AG09319 (cell line): ENCODE results near the gene ZNF580.

ENCODE experiments used
- DNase-seq: peaks from one replicate; pipeline ENCODE4 v3.0.0-alpha.2; 2010; ENCODE audit warnings: low read depth; ENCODE audit errors: extremely low read depth
- TF ChIP-seq, protein P1 (sequence below): IDR thresholded peaks from 2 replicates; pipeline ENCODE4 v1.5.1; 2011; ENCODE audit warnings: low read depth, mild to moderate bottlenecking, inconsistent platforms, low read length, moderate library complexity

Gene ZNF580

DNA sequence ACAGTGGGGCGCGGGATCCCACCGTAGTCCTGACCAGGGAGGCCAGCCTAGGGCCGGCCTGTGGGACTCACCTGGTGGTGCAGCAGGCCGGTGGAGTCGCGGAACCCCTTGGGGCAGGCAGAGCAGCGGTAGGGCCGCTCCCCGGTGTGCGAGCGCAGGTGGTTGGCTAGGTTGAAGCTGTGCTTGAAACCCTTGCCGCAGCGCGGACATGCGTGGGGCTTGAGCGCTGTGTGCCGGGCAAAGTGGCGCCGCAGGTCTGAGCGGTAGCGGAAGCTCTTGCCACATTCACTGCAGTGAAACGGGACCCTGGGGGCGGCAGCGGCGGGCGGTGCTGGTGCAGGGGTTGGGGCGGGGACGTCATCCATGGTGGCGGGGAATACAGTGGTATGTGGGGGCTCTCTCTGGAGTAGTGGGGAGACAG, 43.3 kb upstream of the ZNF580 start:
- TF ChIP-seq, protein P1, sequence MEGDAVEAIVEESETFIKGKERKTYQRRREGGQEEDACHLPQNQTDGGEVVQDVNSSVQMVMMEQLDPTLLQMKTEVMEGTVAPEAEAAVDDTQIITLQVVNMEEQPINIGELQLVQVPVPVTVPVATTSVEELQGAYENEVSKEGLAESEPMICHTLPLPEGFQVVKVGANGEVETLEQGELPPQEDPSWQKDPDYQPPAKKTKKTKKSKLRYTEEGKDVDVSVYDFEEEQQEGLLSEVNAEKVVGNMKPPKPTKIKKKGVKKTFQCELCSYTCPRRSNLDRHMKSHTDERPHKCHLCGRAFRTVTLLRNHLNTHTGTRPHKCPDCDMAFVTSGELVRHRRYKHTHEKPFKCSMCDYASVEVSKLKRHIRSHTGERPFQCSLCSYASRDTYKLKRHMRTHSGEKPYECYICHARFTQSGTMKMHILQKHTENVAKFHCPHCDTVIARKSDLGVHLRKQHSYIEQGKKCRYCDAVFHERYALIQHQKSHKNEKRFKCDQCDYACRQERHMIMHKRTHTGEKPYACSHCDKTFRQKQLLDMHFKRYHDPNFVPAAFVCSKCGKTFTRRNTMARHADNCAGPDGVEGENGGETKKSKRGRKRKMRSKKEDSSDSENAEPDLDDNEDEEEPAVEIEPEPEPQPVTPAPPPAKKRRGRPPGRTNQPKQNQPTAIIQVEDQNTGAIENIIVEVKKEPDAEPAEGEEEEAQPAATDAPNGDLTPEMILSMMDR, result no peak
- DNase-seq, result no peak

DNA sequence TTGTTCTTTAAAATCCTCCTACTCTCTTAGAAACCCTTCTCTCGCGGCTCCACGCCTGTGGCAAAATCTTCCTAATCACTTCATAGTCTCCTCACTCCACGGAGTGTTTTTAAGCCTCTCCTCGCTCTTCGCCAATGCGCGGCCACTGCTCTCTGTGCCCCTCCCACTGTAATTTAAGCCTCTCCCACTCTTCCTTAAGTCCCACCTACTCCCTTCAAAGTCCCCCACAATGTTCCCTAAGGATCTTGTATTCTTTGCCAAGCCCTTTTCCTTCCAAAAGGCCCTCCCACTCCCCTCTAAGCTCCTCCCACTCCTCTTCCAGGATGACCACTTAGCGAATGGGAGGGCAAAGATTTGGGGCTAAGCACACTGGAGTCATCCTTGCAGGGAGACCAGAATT, 42.8 kb upstream of the ZNF580 start:
- TF ChIP-seq, protein P1, result no peak
- no peak for DNase-seq

DNA sequence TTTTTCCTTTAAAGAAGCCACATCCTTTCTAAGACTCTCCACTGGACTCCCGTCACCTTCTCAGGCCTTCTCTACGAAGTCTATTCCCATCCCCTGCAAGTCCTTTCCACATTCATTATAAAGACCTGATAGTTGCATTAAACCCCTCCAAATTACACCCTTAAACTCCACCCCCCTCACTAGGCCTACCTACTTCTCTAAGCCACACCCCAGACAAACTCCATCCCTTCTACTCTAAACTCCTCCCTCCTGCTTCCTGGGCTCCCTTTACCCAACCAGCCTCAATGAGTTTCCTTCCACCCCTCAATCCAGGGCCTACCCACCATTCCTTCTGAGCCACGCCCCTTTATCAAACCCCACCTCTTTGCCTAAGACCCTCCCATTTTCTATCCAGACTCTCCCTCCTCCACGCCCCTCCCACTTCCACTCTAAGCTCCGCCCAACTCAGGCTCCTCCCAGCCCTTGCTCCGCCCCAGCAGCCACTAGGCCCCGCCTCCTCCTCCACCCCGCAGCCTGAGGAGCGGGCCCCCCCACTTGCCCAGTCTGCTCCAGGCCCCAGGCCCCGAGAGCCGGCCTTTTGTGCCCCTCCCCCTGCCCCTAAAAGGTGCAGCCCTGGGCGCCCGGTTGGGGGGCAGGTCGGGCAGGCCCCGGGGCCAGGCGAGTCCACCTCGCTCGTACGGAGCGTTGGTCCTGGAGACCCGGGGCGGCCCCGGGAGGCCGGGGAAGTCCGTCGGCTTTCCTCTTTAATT, 41.9 kb upstream of the ZNF580 start:
- TF ChIP-seq, protein P1, result no peak
- DNase-seq, result peak; percentile 90

DNA sequence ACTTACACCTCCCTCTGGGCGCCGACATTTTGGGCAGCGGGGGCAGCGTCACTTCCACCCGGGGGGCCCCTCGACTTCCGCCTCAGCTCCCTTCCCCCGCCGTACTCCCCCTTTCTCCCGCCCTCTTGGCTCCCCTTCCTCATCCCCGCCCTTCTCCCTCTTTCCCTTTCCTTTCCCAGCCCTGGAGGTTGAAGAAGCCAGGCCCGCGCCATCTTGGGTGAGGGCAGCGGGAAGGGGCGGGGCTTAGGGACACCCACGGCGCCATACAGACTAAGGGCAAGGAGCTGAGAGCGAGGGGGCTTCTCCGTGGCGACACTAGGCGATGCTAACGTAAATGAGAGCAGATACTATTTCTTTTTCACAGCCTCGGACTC, 41.3 kb upstream of the ZNF580 start, which contains the start of gene FIZ1:
FIZ1 (minus strand) TSS at position 50 of the 374 bp plus-strand sequence. CDS start 1,652 bp downstream, outside the sequence.
- DNase-seq, result peak; percentile 97
- TF ChIP-seq, protein P1, result no peak

DNA sequence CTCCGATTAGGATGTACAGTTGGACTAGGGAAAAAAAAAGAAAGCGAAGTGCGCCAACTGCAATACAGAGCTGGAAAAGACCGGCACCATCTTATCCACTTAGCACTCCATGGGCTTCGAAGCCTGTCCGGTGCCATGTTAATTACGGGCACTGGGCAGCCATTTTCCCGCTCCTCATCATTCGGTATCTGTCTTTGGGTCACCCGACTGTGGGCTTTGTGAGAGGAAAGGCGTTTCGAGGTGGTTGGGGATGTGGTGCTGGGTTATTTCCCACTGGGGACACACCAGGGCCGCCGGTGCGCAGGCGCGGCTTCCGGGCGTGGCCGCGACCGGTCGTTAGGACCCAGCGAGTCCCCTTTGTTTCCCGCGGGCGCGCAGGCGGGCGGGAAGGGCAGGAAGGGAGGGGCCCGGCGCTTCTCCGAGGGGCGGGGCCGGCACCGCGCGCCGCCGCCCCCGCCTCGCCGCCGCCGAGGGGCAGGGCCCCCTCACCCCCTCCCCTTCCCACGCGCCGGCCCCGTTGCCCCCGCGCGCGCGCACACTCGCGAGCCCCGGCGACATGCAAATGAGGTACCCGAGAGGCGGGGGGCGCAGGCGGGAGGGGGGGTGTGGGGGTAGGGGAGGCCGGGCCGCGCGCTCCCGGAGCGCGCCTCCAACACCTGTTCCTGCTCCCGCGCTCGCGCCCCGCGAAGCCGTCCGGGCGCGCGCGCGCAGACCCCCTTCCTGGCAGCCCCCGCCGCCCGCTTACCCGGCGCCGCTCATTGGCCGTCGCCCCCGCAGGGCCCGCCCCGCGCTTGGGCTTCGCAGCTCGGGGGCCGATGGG, 40.8 kb upstream of the ZNF580 start, which contains the start of gene ZNF524:
ZNF524 (plus strand) TSS at position 447 of the 820 bp plus-strand sequence. CDS start 1,825 bp downstream, outside the sequence.
- peak; percentile 56 for DNase-seq
- TF ChIP-seq, protein P1, result no peak

DNA sequence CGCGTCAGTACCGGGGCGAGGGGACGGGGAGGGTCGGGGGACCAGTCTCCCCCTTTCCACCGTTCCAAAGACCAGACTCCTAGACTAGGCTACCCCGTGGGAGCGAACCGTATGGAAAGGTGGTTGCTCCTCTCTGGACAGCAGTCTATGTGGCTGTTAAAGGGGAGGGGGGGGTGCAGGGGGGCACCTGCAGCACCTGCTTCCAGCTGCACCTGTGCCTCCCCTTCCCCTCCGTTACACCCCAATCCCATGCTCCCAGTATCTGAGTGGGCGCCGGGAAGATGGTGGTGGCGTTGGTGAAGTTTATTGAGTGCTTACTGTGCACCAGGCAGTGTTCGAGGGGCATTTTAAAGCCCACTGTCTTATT, 40.2 kb upstream of the ZNF580 start:
- no peak for DNase-seq
- TF ChIP-seq, protein P1, result no peak

DNA sequence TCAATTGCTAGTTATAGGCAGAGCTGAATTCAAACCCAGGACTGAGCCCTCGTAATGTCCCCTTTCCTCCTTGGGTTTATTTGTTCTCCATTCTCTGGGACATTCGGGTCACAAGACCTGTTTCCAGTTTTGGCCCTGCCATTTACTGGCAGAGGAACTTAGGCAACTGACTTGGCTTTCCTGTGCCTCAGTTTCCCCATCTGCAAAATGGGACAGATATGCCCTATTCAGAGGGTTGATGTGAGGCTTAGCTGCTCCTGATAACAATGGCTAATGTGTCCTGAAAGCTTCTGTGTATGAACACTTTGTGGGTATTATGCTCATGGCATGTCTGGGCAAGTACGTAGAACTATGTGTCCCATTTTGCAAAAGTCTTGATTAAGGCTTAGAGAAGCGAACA, 39.7 kb upstream of the ZNF580 start:
- no peak for DNase-seq
- TF ChIP-seq, protein P1, result no peak
